H1 (cell line): Measurements from ENCODE around the gene SBF2.

Experiments used
- EZH2 ChIP-seq: fragments of 200-600 bp; sonication (generic); IDR thresholded peaks from 2 replicates; pipeline ENCODE4 v1.7.1; 2012; ENCODE audit warnings: low read depth, mild to moderate bottlenecking, moderate library complexity, low read length, inconsistent platforms; ENCODE audit not compliant: severe bottlenecking
- PHF8 ChIP-seq: fragments of 200-600 bp; sonication (generic); conservative IDR thresholded peaks from 2 replicates; pipeline ENCODE4 v1.7.1; 2012; ENCODE audit warnings: low read depth, mild to moderate bottlenecking, inconsistent platforms, low read length, moderate library complexity
- POLR2A ChIP-seq, 2 experiments: IDR thresholded peaks; 1 replicate in 1 of 2; 2 replicates in 1 of 2; pipeline ENCODE4 v1.6.1; 2011; ENCODE audit warnings: low read depth in 2 of 2, low read length in 2 of 2, mild to moderate bottlenecking in 2 of 2; ENCODE audit errors: control extremely low read depth in 1 of 2
- RFX5 ChIP-seq: IDR thresholded peaks from 2 replicates; pipeline ENCODE4 v1.6.1; 2011; ENCODE audit warnings: low read depth, low read length, improper control_type of control experiment, borderline replicate concordance
- SP1 ChIP-seq: IDR thresholded peaks from 2 replicates; pipeline ENCODE4 v1.6.1; 2011; ENCODE audit warnings: low read depth, low read length
- TF ChIP-seq, protein P1 (sequence below): IDR thresholded peaks from 2 replicates; pipeline ENCODE4 v1.6.1; 2012; ENCODE audit warnings: low read length, inconsistent platforms

DNA sequence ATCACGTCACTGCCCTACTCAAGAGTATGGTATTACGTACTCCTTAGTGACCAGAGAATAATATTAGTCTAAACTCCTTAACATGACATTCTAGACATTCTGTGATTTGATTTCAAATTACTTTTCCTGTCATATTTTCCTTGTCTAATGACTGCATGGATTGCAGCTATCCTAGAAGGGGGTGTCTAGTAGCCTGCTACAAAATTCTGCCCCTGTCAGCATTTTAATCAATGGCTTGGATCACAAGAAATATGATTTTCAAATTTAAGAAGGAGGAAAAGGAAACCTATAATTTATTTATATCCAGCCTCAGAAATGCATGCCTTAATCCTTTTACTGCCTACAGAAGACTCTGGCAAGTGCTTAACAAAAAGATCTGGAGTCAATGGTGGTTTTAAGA, 413.4 kb downstream of the SBF2 start:
- no peak for TF ChIP-seq EZH2
- TF ChIP-seq, protein P1, sequence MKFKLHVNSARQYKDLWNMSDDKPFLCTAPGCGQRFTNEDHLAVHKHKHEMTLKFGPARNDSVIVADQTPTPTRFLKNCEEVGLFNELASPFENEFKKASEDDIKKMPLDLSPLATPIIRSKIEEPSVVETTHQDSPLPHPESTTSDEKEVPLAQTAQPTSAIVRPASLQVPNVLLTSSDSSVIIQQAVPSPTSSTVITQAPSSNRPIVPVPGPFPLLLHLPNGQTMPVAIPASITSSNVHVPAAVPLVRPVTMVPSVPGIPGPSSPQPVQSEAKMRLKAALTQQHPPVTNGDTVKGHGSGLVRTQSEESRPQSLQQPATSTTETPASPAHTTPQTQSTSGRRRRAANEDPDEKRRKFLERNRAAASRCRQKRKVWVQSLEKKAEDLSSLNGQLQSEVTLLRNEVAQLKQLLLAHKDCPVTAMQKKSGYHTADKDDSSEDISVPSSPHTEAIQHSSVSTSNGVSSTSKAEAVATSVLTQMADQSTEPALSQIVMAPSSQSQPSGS, result no peak
- no peak for TF ChIP-seq RFX5
- no peak for TF ChIP-seq SP1
- TF ChIP-seq POLR2A (IDR thresholded peaks at IDR 0.05; ENCODE audit: control extremely low read depth in 1 of 2, low read depth in 2 of 2, low read length in 2 of 2), result no peak
- TF ChIP-seq PHF8, result no peak
